Measurements from ENCODE around the gene STYXL2. TPM values are rescaled to one million over a fixed set of nuclear protein-coding genes. Genes with fewer than 3 reads are reported as not detected.

Gene STYXL2
- polyA plus RNA-seq, 3 donors: 0.36 to 0.55 (median 0.54) TPM

DNA sequence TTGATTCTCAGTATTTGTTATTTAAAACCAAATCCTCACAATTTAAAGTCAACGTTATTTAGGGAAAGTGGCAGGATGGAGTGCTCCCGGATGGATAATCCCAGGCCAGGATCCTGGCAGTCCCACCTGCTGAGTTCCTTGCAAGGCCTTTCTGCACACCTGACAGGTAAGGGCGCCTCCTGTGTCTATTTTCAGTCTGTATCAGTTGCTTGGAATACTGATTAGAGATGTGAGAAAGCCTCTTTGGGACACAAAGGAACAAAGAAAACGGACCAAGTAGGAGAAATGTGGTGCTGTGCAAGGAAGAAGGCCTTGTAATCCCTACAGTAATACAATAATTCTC, 12.2 kb downstream of the STYXL2 start:
- DNase-seq: no peak

DNA sequence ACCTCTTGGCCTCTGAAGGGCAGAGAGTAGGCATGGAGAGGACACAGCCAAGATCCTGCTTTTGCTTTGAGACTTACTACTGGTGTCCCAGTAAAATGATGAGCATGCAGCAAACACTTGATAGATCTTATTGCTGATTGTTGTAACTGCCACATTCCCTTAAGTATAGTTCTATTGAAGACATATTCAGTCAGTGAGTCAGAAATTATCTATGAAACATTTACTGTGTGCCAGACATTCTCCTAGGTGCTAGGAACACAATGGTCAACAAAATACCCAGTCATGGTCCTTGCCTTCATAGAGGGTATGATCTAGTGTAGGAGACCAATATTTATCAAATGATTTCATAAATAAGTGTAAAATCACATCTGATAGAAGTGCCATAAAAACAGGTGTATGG, 13.6 kb downstream of the STYXL2 start:
- no peak for DNase-seq

DNA sequence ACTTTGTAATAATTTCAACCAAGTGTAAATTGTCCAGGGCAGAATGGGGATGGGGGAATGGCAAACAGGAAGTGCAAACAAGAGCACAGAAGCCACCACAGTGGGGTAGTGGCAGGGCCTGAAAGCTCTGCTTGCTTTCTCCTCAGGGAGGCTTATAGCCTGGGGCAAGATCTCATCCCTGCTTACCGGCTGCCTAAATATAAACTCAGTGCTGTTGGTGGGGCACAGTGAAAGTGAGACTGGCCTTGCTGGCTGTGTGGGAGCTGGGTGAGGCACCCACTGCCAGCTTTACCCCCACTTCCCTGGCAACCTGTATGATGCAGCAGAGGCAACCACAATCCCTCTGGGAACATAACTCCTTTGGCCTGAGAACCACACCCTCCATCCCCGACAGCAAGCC, 15.2 kb downstream of the STYXL2 start:
- DNase-seq: no peak

DNA sequence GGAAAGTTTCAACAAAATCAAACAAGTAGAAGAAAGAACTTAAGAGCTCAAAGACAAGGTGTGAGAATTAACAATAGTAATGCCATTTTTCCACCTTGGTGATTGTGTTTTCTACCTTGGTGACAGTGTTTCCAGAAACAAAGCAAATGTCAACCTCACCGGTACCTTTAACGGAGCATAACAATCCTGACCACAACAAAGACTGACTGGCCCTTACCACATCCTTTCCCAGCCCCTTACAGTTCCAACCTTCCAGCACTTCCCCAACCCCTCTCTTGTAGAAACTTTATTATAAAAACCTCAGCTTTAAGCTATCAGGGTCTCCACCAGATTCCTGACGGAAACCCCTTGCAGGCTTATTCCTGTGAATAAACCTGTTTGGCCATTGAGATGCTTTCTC, 16.7 kb downstream of the STYXL2 start:
- DNase-seq: no peak

DNA sequence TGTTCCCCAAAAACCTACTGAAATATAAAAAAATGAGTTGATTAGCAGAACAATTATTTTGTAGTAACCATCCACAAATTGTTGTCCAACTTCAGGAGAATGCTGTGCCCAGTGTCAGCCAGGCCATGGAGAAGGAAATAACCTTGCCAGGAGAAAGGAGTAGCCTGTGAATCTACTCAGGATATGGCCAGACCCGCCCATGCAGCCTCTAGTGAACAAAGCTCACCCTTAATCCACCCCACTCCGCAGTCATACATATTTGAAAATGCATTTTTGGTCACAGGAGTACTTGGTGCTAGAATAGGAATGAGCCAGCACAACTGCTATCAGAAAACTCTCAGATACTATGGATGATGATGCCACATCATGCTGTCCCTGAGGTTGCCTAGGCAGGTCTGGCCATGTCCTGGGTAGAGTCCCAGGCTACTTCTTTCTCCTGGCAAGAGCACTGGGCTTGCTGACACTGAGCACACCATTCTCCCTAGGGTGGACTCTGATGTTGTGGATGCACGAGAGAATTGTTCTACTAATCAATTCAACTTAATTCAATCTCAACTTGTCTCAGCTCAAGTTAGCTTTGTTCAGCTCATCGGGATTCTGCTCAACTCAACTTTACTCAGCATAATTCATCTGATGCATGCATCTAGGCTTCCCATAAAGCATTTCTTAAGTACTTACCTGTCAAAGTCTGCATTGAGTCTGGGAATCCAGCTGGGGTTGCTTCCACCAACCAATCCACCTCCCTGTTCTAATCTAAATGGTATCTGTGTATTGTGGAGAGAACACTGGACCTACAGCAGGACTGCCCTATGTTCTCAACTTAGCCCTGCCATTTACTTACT, 18.2 kb downstream of the STYXL2 start:
- no peak for DNase-seq

DNA sequence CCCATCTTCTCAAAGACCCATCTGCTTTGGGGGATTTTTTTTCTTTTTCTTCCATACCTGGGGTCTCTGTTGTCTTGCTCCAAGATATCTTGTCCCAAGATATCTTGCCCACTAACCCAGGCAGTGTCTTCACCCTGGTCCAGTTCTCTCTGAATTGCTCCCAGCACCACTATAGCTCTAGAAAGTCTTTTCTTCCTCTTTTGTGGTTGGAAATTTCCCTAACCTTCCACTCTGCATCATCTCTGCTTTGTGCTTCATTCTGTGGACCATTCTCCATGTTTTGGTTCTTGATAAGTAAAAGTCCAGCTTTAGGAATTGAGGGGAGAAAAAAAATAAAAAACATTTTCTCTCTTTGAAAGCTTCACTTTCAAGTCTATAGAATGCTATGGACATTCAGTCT, 20.9 kb downstream of the STYXL2 start:
- DNase-seq: no peak

DNA sequence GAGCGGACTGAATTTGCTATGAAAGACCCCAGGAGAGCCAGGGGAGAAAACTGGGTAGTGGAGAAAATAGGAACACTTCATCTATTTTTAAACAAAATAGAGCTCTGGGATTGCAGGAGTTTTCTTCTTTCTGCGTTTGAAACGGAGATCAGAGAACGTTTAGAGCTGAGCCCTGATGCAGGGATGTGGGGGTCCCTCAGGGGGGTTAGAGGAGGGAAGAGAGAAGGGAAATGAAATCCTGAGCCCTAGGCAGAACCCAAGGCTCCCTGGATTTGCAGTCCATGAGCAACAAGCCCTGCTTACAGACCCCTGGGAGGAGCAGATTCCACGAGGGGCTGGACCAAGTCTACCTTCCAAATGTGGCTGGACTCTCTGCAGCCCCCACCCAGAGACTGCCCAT, 21.8 kb downstream of the STYXL2 start:
- no peak for DNase-seq

DNA sequence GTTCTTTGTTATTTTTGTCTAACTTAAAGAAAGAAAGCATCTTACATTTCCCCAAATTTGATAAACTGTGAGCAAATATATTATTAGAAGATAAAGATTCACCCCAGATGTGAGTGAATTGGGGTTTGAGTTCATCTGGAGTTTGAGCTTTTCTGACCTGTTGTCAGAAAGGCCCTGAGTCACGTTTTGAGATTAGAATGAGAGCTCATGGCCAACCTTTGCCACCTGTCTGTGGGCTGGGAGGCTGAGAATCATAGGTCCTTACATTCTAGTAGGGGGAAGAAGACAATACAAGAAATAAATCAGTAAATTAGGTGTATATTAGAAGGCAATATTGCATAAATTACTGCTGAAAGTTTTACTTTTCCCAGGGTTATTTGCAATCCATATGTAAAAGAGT, 22.3 kb downstream of the STYXL2 start:
- DNase-seq: no peak

DNA sequence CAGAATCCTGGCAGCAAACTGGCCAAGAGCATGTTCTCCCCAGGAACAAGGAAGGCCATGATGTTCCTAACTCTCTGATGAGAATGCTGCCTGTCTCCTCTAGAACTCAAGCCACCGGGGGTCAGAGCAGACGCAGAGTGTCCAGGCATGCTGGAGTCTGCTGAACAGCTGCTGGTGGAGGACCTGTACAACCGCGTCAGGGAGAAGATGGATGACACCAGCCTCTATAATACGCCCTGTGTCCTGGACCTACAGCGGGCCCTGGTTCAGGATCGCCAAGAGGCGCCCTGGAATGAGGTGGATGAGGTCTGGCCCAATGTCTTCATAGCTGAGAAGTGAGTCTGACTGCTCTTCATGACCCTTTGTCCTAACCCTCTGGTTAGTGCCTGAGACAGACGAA, 23.4 kb downstream of the STYXL2 start:
- no peak for DNase-seq

DNA sequence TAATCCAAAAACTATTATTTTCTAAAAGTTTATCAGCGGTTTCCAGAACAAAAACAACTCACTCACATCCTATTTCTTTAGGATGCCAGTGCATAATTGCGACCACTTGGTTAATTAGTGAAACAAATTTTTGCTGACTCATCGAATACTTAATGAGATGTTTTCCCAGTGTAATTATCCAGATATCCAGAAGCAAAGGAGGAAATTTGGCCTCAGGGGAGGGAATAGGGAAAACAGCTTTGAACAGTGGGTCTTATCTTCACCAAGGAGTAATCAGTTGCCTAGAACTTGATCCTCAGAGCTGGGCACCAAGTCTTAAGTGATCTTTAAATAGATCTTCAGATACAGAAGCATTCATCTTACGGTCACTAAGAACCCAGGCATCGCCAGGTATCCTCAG, 24.3 kb downstream of the STYXL2 start:
- no peak for DNase-seq

DNA sequence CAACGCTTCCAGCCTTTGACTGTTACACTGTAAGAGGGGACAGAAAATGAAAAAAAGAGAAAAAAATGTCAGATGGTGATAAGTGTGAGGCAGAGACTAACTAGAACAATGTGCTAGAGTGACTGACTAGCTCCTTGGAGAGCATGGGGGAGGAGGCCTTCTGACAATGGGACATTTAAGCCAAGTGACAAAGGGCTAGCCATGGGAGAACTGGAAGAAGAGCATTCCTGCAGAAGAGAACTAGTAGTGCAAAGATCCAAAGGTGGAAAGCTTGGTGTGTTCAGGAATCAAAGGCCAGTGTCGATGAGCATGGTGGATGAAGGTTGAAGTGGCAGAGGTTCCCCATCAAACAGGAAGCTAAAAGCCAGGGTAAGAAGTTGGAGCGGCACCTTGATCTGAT, 25.8 kb downstream of the STYXL2 start:
- DNase-seq: no peak

DNA sequence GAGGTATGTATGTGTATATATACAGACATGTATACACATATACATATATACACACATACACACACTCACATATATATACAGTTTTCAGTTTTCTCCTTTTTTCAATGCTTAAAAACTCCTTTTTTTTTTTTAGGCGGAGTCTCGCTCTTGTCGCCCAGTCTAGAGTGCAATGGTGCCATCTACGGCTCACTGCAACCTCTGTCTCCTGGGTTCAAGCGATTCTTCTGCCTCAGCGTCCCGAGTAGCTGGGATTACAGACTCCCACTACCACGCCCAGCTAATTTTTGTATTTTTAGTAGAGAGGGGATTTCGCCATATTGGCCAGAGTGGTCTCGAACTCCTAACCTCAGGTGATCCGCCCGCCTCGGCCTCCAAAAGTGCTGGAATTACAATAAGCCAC, 27.0 kb downstream of the STYXL2 start:
- no peak for DNase-seq

DNA sequence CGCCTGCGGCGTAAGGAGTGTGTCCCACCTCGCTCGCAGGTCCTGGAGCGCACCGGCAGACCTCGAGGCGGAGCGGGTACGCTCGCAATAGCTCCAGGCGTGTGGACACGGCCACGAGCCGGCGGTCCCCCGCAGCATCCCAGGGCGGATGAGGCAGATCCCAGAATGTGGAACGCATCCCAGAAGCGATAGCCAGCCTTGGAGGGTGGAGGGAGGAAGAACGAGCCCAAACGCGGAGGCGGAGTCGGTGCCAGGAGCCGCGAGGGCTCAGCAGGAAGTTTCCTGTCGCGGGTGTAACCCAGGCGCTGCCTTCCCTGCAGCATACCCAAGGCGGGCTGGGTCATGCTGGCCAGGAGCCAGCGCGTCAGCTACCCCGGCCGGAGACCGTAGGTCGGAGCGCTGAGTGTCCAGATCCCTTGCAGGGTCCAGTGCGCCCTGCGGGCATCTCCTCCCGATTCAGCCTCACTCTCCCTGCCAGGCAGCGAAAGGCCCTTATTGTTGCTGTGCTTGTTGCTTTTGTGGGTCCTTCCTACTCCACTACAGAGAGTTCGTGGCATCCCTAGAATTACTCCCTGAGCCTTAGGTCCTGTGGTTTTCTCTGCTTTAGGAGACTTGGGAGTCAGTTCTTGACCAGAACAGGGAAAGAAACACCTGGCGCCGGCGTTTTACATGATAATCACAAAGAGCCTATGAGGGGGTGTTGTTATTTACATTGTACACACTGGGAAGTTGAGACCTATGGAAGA, 27.7 kb downstream of the STYXL2 start:
- DNase-seq: peak; percentile 52

DNA sequence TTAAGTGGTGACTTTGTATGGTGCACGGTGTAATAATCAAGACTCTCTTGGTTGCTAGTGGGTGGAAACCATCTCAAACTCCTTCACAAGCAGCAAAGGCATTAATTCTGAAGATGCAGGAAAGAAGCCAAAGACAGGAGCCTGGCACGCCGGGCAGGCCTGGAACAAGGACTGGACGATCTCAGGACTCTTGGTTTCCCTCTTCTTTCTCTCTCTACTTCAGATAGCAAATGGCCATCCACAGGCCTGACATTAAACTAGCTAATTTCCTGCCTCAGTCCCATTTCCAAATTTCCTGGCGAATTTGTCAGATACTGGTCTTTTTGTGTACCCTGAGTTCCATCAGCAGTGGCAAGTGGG, 28.2 kb downstream of the STYXL2 start:
- no peak for DNase-seq

DNA sequence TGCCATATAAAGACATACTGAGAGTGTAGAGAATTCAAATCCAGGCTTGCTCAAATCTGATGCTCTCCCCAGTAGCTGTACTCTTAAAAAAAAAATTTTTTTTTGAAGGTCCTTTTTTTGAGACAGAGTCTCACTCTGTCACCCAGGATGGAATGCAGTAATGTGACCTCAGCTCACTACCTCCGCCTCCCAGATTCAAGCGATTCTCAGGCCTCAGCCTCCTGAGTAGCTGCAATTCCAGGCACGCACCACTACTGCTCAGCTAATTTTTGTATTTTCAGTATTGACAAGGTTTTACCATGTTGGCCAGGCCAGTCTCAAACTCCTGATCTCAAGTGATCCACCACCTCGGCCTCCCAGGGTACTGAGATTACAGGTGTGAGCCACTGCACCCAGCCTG, 28.7 kb downstream of the STYXL2 start:
- DNase-seq: no peak

DNA sequence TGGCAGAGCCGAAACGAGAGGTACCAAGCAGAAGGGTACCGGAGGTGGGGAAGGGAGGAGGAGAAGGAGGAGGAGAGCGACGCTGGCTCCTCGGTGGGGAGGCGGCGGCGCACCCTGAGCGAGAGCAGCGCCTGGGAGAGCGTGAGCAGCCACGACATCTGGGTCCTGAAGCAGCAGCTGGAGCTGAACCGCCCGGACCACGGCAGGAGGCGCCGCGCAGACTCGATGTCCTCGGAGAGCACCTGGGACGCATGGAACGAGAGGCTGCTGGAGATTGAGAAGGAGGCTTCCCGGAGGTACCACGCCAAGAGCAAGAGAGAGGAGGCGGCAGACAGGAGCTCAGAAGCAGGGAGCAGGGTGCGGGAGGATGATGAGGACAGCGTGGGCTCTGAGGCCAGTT, 32.4 kb downstream of the STYXL2 start:
- no peak for DNase-seq

DNA sequence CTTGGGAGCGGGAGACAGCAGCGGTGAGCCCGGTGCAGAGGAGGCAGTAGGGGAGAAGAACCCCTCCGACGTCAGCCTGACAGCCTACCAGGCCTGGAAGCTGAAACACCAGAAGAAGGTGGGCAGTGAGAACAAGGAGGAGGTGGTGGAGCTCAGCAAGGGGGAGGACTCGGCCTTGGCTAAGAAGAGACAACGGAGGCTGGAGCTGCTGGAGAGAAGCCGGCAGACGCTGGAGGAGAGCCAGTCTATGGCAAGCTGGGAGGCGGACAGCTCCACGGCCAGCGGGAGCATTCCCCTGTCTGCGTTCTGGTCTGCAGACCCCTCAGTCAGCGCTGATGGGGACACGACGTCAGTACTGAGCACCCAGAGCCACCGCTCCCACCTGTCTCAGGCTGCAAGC, 32.9 kb downstream of the STYXL2 start:
- no peak for DNase-seq

DNA sequence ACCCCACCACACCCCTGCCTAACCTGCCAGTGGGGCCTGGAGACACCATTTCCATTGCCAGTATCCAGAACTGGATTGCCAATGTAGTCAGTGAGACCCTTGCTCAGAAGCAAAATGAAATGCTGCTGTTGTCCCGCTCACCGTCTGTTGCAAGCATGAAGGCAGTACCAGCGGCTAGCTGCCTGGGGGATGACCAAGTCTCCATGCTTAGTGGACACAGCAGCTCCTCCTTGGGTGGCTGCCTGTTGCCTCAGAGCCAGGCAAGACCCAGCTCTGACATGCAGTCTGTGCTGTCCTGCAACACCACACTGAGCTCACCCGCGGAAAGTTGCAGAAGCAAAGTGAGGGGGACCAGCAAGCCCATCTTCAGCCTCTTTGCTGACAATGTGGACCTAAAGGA, 33.4 kb downstream of the STYXL2 start:
- no peak for DNase-seq

DNA sequence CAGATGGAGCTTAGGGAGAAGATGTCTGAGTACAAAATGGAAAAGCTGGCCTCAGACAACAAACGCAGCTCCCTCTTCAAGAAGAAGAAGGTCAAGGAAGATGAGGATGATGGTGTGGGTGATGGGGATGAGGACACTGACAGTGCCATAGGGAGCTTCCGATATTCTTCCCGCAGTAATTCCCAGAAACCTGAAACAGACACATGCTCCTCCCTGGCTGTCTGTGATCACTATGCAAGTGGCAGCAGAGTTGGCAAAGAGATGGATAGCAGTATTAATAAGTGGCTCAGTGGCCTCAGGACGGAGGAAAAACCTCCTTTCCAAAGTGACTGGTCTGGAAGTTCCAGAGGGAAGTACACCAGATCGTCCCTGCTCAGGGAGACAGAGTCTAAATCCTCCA, 33.8 kb downstream of the STYXL2 start:
- DNase-seq: no peak

DNA sequence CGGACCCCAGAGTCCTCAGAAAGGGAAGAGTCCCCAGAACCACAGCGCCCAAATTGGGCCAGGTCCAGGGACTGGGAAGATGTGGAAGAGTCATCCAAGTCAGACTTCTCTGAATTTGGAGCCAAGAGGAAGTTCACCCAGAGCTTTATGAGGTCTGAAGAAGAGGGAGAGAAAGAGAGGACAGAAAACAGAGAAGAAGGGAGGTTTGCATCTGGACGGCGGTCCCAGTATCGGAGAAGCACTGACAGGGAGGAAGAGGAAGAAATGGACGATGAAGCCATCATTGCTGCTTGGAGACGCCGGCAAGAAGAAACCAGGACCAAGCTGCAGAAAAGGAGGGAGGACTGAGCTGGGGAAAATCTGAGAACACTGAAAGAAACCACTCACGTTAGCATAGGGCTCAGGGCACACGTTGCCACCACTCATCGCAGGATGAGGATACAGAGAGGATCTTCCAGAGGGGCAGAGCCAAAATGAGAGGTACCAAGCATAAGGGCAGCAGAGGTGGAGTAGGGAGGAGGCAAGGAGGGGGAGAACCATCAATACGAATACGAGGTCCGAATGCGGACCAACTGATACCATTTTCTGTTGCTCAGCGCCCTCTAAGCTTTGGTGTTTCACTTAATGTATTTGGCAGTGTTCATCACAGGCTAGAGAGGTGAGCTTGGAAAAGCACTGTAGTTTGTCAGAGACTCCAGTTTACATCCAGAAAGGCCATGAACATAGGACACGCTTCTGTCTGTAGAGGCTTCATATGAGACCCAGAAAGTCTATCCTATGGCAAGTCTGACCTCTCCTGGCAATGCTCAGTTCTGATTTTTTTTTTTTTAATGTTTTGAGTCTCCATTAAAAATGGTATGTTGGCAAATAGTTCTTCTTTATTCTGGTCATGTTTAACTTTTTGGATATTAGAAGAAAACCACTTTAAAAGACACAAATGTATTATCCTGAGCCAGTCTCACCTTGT, 34.7 kb downstream of the STYXL2 start:
- no peak for DNase-seq

DNA sequence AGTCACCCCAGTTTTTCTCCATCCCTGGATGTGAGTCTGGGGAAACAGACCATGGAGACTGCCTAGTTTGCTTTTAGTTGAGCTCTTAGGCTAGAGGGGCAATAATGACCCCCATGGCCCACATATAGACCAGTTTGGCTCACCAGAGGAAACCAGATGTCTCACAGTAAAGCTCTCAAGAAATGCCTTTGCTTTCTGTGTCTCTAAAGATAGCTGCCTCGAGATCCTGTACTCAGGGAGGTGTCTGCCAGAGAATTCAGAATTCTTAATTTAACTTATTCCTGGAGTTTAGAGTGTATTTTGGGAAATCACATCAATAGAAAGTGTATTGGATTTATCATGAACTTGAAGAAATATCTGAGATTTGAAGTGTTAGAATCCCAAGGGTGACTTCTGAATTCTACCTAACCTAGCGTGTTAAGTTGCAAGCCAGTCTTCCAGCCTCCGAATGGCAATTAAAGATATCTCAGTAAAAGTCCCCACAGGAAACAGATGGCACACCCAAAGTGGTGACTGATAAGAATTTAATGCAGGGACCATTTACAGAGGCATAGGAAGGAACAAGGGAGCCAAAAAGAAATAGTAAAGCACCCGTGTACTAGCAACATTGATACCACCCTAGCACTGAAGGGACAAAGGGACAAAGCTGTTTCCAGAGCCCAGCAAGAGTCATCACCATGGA, 37.1 kb downstream of the STYXL2 start:
- DNase-seq: no peak
